GM12891 (cell line): ENCODE measurements around the gene DPF1.

ENCODE experiments used
- PAX5 ChIP-seq: IDR thresholded peaks from 2 replicates; pipeline ENCODE4 v1.6.1; 2011; ENCODE audit warnings: low read length, moderate library complexity, mild to moderate bottlenecking; ENCODE audit not compliant: insufficient read depth, severe bottlenecking
- POLR2A ChIP-seq: IDR thresholded peaks from 2 replicates; pipeline ENCODE4 v1.6.1; 2011; ENCODE audit warnings: low read depth, low read length, control low read depth
- POLR2AphosphoS5 ChIP-seq: IDR thresholded peaks from 2 replicates; pipeline ENCODE4 v1.6.1; 2011; ENCODE audit warnings: low read depth, low read length, control low read depth
- TAF1 ChIP-seq: IDR thresholded peaks from 2 replicates; pipeline ENCODE4 v1.6.1; 2011; ENCODE audit warnings: low read depth, low read length, control low read depth

DNA sequence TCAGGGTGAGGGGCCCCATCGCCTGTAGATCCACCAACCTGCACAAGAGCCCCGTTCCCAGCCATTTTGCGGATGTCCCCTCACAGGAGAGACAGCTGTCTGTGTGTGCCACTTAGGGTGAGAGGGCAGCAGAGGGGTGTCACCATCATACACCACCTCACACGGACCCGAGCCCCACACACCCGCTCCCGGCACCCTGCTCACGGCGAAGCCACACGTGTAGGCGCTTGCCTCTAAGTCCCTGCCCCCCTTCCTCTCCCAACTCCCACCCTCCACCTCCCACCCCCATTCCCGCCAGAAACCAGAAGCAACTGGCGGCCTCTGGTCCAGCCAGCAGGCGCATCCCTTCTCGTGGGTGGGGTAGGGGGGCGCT, 4.0 kb upstream of the DPF1 start:
- TF ChIP-seq POLR2A (no peak), TAF1 (no peak), POLR2AphosphoS5 (no peak), PAX5 (no peak)
